CD8-positive, alpha-beta memory T cell (primary cell): ENCODE measurements around the gene DTNBP1. TPM values are rescaled to one million over a fixed set of nuclear protein-coding genes. Genes with fewer than 3 reads are reported as not detected.

ENCODE experiments used
- CTCF ChIA-PET: fragments of 350-600 bp; sonication (Branson Sonifier 250); formaldehyde crosslinking; loops from one replicate; lab custom pipeline; 2021; ENCODE audit warnings: antibody characterized with exemption; lab: Charles Lee
- POLR2A ChIA-PET: fragments of 350-600 bp; sonication (Branson Sonifier 250); formaldehyde crosslinking; loops from one replicate; lab custom pipeline; 2021; ENCODE audit warnings: antibody characterized with exemption; lab: Charles Lee
- DNase-seq, 5 donors: peaks; one replicate each; pipeline versions ENCODE4 v3.0.0 to v3.0.0-alpha.2; 2020 to 2022; ENCODE audit warnings: mixed read lengths in 1 of 5
- H3K27ac ChIP-seq: one replicate; pipeline ENCODE4 v1.7.0; 2013; ENCODE audit warnings: low read depth, mild to moderate bottlenecking, low read length, moderate library complexity
- H3K27me3 ChIP-seq: 2 replicates; pipeline ENCODE4 v1.7.0; 2013; ENCODE audit warnings: low read length, mild to moderate bottlenecking; ENCODE audit not compliant: insufficient read depth, poor library complexity, severe bottlenecking
- H3K36me3 ChIP-seq: 2 replicates; pipeline ENCODE4 v1.7.0; 2013; ENCODE audit warnings: mild to moderate bottlenecking, low read length, moderate library complexity; ENCODE audit not compliant: insufficient read depth
- H3K4me1 ChIP-seq: 2 replicates; pipeline ENCODE4 v1.7.0; 2013; ENCODE audit warnings: mild to moderate bottlenecking, low read length, moderate library complexity; ENCODE audit not compliant: insufficient read depth
- H3K4me3 ChIP-seq: 2 replicates; pipeline ENCODE4 v1.7.0; 2013; ENCODE audit warnings: mild to moderate bottlenecking, low read length
- H3K9me3 ChIP-seq: 2 replicates; pipeline ENCODE4 v1.7.0; 2013; ENCODE audit warnings: mild to moderate bottlenecking, low read length
- H3K27ac Mint-ChIP-seq, 8 donors: one replicate each; pipeline ENCODE4 v1.8.0; 2020 to 2021; ENCODE audit warnings: mixed read lengths in 8 of 8, mild to moderate bottlenecking in 6 of 8, inconsistent platforms in 3 of 8, moderate library complexity in 3 of 8
- H3K27me3 Mint-ChIP-seq, 2 donors: one replicate each; pipeline ENCODE4 v1.8.0; 2020 to 2021; ENCODE audit warnings: mixed read lengths in 2 of 2, mild to moderate bottlenecking in 1 of 2, moderate library complexity in 1 of 2
- H3K36me3 Mint-ChIP-seq, 3 donors: one replicate each; pipeline ENCODE4 v1.8.0; 2020 to 2021; ENCODE audit warnings: mixed read lengths in 3 of 3, inconsistent platforms in 1 of 3, mild to moderate bottlenecking in 1 of 3
- H3K4me1 Mint-ChIP-seq, 3 donors: one replicate each; pipeline ENCODE4 v1.8.0; 2020 to 2021; ENCODE audit warnings: mixed read lengths in 3 of 3, inconsistent platforms in 1 of 3, mild to moderate bottlenecking in 1 of 3
- H3K4me3 Mint-ChIP-seq, 7 donors: one replicate each; pipeline ENCODE4 v1.8.0; 2020 to 2021; ENCODE audit warnings: mixed read lengths in 7 of 7, mild to moderate bottlenecking in 6 of 7, moderate library complexity in 4 of 7, inconsistent platforms in 2 of 7
- H3K9me3 Mint-ChIP-seq, 5 donors: one replicate each; pipeline ENCODE4 v1.8.0; 2020 to 2022; ENCODE audit warnings: mixed read lengths in 5 of 5, mild to moderate bottlenecking in 3 of 5, moderate library complexity in 2 of 5, inconsistent platforms in 1 of 5
- polyA plus RNA-seq: library from polyadenylated mRNA; unstranded; fragments of 300-500 nt; fragmentation: Illumina TruSeq; gene quantifications from one replicate; pipeline ENCODE4 v1.2.3, GENCODE V29; 2021
- total RNA-seq, 2 experiments: library from RNA; stranded (reverse); gene quantifications; one replicate each; pipeline ENCODE4 v1.2.3, GENCODE V29; 2021

The DTNBP1 gene
- total and polyA plus RNA-seq, 3 experiments from 2014 or later, result 14.6 to 37.3 (median 15.5) TPM

GRCh38 chr6:15594512-15595259 lies 68.1 kb downstream of the DTNBP1 start:
- Histone ChIP-seq H3K9me3 (no peaks in the 10 kb centered on the region), H3K36me3 (no peaks in the 10 kb centered on the region), H3K27me3 (no peaks in the 10 kb centered on the region), H3K4me1 (peaks cover 6% of the 10 kb centered on the region), H3K4me3 (no peak overlapping the region), H3K27ac (no peak overlapping the region)
- CTCF ChIA-PET, result no interaction called here
- H3K36me3 Mint-ChIP-seq, result peaks cover 0 to 12% (median 6%) of the 10 kb centered on the region in 3 donors
- H3K27me3 Mint-ChIP-seq, result no peaks in the 10 kb centered on the region
- H3K27ac Mint-ChIP-seq, result peak overlapping the region in 1 of 8 donors; percentile 7
- DNase-seq, result no peak
- H3K4me3 Mint-ChIP-seq, result no peak overlapping the region
- POLR2A ChIA-PET, result no interaction called here
- H3K9me3 Mint-ChIP-seq, result no peaks in the 10 kb centered on the region
- H3K4me1 Mint-ChIP-seq, result peaks cover 42 to 62% (median 58%) of the 10 kb centered on the region in 3 donors

DNA sequence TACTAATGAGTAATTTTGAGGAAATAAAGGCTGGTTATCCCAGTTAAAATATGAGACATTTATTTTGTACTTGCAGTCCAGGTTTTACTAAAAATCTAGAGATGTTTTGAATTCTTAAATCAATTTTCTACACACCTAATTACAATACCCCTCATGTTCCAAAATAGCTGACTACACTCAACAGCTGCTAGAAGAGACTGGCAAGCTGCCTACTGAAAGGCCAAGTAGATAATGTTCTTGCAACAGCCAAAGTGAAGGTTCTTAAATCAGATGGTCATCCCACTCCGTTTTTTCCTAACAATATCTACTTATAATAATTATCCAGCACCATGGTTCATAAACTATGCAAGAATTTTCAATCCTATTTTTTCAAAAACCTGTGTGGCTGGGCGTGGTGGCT lies 69.0 kb downstream of the DTNBP1 start:
- Mint-ChIP-seq H3K9me3 (no peaks in the 10 kb centered on the region), H3K36me3 (peaks cover 0 to 12% (median 5%) of the 10 kb centered on the region in 3 donors), H3K4me1 (peaks cover 48 to 70% (median 60%) of the 10 kb centered on the region in 3 donors), H3K27me3 (no peaks in the 10 kb centered on the region), H3K27ac (no peak overlapping the region), H3K4me3 (no peak overlapping the region)
- H3K36me3 ChIP-seq, result no peaks in the 10 kb centered on the region
- peaks cover 6% of the 10 kb centered on the region for H3K4me1 ChIP-seq
- DNase-seq, result no peak
- no peaks in the 10 kb centered on the region for H3K27me3 ChIP-seq
- H3K27ac ChIP-seq, result no peak overlapping the region
- no peak overlapping the region for H3K4me3 ChIP-seq
- CTCF ChIA-PET, result no interaction called here
- POLR2A ChIA-PET, result no interaction called here
- no peaks in the 10 kb centered on the region for H3K9me3 ChIP-seq

DNA sequence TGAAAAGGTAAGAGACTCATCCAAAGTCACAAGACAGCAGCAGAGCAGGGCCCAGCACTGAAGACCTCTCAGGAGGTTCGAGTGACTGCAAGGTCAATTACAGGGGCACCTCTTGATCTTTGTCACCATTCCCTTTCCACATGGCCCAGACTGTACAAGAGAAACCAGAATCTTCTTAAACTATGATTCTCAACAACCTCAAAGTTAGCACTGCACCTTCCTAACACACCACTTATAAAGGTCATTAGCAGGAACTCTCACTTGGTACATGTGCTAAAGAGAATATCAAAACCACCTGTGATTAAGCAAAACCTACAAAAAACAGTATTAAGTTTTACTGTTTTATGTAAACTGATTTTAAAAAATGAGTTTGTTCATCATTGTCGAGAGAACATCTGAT lies 70.2 kb downstream of the DTNBP1 start:
- Mint-ChIP-seq H3K4me3 (no peak overlapping the region), H3K9me3 (no peaks in the 10 kb centered on the region), H3K27ac (peak overlapping the region in 4 of 8 donors; percentile 9 to 21 (median 18)), H3K4me1 (peaks cover 46 to 66% (median 65%) of the 10 kb centered on the region in 3 donors), H3K36me3 (peaks cover 0 to 12% (median 5%) of the 10 kb centered on the region in 3 donors), H3K27me3 (no peaks in the 10 kb centered on the region)
- Histone ChIP-seq H3K9me3 (no peaks in the 10 kb centered on the region), H3K4me1 (peaks cover 6% of the 10 kb centered on the region), H3K27me3 (no peaks in the 10 kb centered on the region), H3K4me3 (no peak overlapping the region), H3K36me3 (no peaks in the 10 kb centered on the region), H3K27ac (no peak overlapping the region)
- DNase-seq, result no peak
- CTCF ChIA-PET, result no interaction called here
- POLR2A ChIA-PET, result no interaction called here

DNA sequence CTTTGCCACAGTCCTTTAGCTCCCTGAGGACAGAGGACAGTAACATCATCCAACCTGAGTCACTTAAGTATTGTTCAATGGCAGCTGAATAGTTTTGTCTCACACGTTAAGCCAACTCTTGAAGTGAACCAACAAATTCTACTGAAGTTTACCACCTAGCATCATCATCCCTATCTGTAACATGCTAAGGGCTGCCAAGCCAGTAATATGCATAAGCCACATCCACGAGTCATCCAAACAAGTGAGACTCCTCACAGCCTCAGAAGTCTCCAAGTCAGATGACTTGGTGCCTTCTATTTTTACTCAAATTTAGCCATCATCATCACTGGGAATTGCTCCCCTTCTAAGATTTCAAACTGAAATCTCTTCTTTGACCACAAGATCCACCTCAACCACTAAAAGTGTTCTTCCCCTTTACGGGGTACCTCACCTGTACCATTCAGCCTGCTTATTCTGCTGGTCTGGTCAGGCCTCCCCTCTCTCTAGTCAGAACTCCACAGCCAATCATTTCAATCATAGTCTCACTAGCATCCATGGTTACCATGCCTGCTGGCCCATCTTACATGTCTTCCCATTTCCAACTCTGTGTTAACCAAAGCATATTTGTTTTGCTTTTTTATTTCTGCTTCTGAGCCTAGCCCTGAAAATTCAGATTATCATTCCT lies 73.7 kb downstream of the DTNBP1 start:
- peaks cover 35 to 53% (median 49%) of the 10 kb centered on the region in 3 donors for H3K4me1 Mint-ChIP-seq
- no peak overlapping the region for H3K4me3 Mint-ChIP-seq
- ChIA-PET POLR2A (no interaction called here), CTCF (no interaction called here)
- peak overlapping the region in 1 of 8 donors; percentile 30 for H3K27ac Mint-ChIP-seq
- H3K27me3 ChIP-seq, result no peaks in the 10 kb centered on the region
- H3K9me3 Mint-ChIP-seq, result no peaks in the 10 kb centered on the region
- H3K9me3 ChIP-seq, result no peaks in the 10 kb centered on the region
- H3K27ac ChIP-seq, result no peak overlapping the region
- DNase-seq, result no peak
- H3K27me3 Mint-ChIP-seq, result no peaks in the 10 kb centered on the region
- peaks cover 0 to 5% (median 0%) of the 10 kb centered on the region in 3 donors for H3K36me3 Mint-ChIP-seq
- H3K4me1 ChIP-seq, result peaks cover 6% of the 10 kb centered on the region
- H3K4me3 ChIP-seq, result no peak overlapping the region
- no peaks in the 10 kb centered on the region for H3K36me3 ChIP-seq

- Mint-ChIP-seq H3K27me3 (no peaks in the 10 kb centered on the region), H3K9me3 (no peaks in the 10 kb centered on the region), H3K4me1 (peaks cover 15 to 39% (median 26%) of the 10 kb centered on the region in 3 donors), H3K4me3 (no peak overlapping the region), H3K36me3 (peaks cover 0 to 4% (median 0%) of the 10 kb centered on the region in 3 donors), H3K27ac (peak overlapping the region in 1 of 8 donors; percentile 6)
- Histone ChIP-seq H3K9me3 (no peaks in the 10 kb centered on the region), H3K36me3 (no peaks in the 10 kb centered on the region), H3K4me3 (no peak overlapping the region), H3K27ac (no peak overlapping the region), H3K4me1 (no peaks in the 10 kb centered on the region), H3K27me3 (no peaks in the 10 kb centered on the region)
- ChIA-PET CTCF (no interaction called here), POLR2A (no interaction called here)
- DNase-seq, result no peak
Observed at GRCh38 chr6:15586503-15586902, 76.3 kb downstream of the DTNBP1 start.

DNA sequence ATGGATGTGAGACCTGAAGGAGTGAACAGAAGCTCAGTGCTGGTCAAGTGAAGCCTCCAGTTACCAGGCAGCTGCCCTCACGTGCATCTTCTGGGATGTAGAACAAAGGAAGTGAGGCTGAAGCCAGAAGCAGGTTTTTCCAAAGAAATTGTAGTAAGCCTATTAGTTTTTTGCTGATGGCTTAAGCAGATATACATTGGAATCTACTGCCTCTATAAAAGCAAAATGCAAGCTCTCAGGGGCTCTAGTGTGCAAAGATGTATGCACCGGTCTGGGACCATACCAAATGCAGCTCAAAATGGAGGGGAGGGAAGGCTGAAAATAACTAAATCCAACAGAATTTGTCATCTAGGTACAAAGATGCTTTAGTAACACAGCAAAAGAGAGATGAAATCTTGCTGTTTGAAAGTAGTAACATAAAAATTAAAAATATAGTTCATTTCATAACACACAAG lies 77.0 kb downstream of the DTNBP1 start:
- ChIA-PET POLR2A (no interaction called here), CTCF (no interaction called here)
- H3K9me3 ChIP-seq, result no peaks in the 10 kb centered on the region
- H3K27ac ChIP-seq, result no peak overlapping the region
- H3K4me1 ChIP-seq, result no peaks in the 10 kb centered on the region
- H3K4me3 ChIP-seq, result no peak overlapping the region
- no peak for DNase-seq
- Mint-ChIP-seq H3K9me3 (no peaks in the 10 kb centered on the region), H3K4me3 (no peak overlapping the region), H3K36me3 (peaks cover 0 to 3% (median 2%) of the 10 kb centered on the region in 3 donors), H3K27me3 (no peaks in the 10 kb centered on the region), H3K27ac (no peak overlapping the region), H3K4me1 (peaks cover 15 to 39% (median 28%) of the 10 kb centered on the region in 3 donors)
- no peaks in the 10 kb centered on the region for H3K27me3 ChIP-seq
- no peaks in the 10 kb centered on the region for H3K36me3 ChIP-seq

DNA sequence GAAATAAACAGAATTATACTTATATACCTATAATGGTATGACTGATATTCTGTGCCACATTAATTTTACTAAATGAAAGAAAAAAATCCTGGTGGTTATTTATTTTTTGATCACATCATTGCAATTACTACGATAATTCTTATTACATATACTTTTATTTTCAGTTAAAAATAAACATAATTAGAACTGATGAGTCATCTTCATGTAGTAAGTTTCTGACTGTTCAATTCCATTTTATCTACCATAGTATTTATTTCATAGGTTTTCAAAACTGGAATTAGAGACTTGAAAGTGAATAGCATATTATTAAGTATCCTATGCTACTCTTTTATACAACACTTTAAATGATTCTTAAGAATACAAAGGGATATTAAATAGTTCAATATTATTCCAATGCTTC lies 80.3 kb downstream of the DTNBP1 start:
- peaks cover 6 to 10% (median 10%) of the 10 kb centered on the region in 3 donors for H3K36me3 Mint-ChIP-seq
- CTCF ChIA-PET, result no interaction called here

DNA sequence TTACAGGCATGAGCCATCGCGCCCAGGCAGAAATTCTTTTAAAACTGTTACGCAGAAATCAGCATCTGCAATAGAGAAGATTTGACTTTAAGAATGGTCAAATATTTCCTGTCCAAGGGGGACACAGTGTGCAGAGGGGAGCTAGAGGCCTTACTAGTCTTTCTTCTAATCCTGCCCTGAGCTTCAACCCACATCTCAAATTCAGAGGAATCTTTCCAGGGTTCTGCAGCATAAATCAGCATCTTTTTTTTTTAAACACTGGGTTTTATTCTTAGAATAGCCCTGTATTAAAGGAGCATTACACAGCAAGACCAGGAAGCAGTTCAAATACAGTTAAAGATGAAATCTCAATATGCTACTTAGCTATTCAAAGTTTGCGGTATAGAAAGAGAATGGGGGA lies 81.1 kb downstream of the DTNBP1 start:
- Histone ChIP-seq H3K4me3 (no peak overlapping the region), H3K36me3 (peaks cover 3% of the 10 kb centered on the region), H3K9me3 (no peaks in the 10 kb centered on the region), H3K4me1 (no peaks in the 10 kb centered on the region), H3K27me3 (no peaks in the 10 kb centered on the region), H3K27ac (no peak overlapping the region)
- H3K27me3 Mint-ChIP-seq, result no peaks in the 10 kb centered on the region
- H3K4me3 Mint-ChIP-seq, result no peak overlapping the region
- POLR2A ChIA-PET, result interaction anchor here (0.7 kb wide), 1 partner anchor 8 kb away, joined by 5 read pairs; no protein-coding TSS in a partner anchor
- CTCF ChIA-PET, result no interaction called here
- H3K27ac Mint-ChIP-seq, result no peak overlapping the region
- DNase-seq, result no peak
- peaks cover 6 to 11% (median 10%) of the 10 kb centered on the region in 3 donors for H3K36me3 Mint-ChIP-seq
- no peaks in the 10 kb centered on the region for H3K9me3 Mint-ChIP-seq
- peaks cover 5 to 22% (median 21%) of the 10 kb centered on the region in 3 donors for H3K4me1 Mint-ChIP-seq

More for the DNA sequence above, 80.3 kb downstream of the DTNBP1 start:
- Histone ChIP-seq H3K27me3 (no peaks in the 10 kb centered on the region), H3K36me3 (peaks cover 3% of the 10 kb centered on the region), H3K4me1 (no peaks in the 10 kb centered on the region), H3K9me3 (no peaks in the 10 kb centered on the region), H3K4me3 (no peak overlapping the region), H3K27ac (no peak overlapping the region)
- no peaks in the 10 kb centered on the region for H3K27me3 Mint-ChIP-seq
- no peaks in the 10 kb centered on the region for H3K9me3 Mint-ChIP-seq
- H3K27ac Mint-ChIP-seq, result no peak overlapping the region
- H3K4me3 Mint-ChIP-seq, result no peak overlapping the region
- peaks cover 8 to 23% (median 20%) of the 10 kb centered on the region in 3 donors for H3K4me1 Mint-ChIP-seq
- POLR2A ChIA-PET, result no interaction called here
- no peak for DNase-seq
